Right renal cortex interstitium (tissue), 3 donors: ENCODE data around the gene POTEJ. TPM values are rescaled to one million over a fixed set of nuclear protein-coding genes. Genes with fewer than 3 reads are reported as not detected.
"Not testable (repeated sequence)": the region's sequence is repeated elsewhere in the genome, so short reads cannot be mapped to it uniquely, and the experiment has no call there.

ENCODE experiments used
- DNase-seq, 3 donors: peaks; one replicate each; pipeline ENCODE4 v3.0.0-alpha.2; 2013; ENCODE audit warnings: low read depth in 3 of 3, low spot score in 2 of 3
- polyA plus RNA-seq, 3 donors: library from polyadenylated mRNA; unstranded; fragments of 120-200 nt; gene quantifications; one replicate each; pipeline ENCODE4 v1.2.1, GENCODE V29; 2013; ENCODE audit not compliant: insufficient read length in 3 of 3

Gene POTEJ
- under 1 TPM in 2 of 3 donors, not detected in 1; 0.06 to 0.14 TPM for polyA plus RNA-seq

DNA sequence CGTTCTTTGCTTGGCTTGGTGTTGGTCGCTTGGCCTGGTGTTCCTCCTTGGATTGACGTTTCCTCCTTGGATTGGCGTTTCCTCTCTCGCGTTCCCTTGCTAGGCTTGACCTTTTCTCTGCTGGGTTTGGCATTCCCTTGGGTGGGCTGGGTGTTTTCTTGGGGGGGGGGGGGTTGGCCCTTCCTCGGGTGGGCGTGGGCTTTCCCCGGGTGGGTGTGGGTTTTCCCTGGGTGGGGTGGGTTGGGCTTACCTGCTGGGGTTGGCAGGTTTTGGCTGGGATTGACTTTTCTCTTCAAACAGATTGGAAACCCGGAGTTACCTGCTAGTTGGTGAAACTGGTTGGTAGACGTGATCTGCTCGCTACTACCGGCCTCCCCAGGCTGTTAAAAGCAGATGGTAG, at the start of gene POTEJ:
TSS of gene POTEJ (plus strand) at position 301 of the 400 bp plus-strand sequence. CDS start at position 394, 93 bp downstream.
- not testable (repeated sequence) for DNase-seq

DNA sequence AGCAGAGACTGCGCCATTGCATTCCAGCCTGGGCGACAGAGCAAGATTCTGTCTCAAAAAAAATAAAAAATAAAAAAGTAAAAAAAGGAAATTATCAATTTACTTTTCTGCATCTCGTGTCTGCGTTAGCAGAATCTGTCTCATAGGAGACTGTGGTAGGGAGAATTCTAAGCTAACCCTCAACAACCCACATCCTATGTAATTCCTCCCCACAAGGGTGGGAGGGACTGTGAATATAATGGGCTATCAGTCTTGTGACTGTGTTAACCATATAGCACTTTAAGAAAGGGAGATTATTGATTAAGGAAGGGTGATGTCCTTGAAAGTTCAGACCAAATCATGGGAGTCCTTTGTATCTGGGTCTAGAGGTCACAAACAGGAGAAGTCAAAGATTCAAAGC, 45.1 kb upstream of the POTEJ start:
- not testable (repeated sequence) for DNase-seq

DNA sequence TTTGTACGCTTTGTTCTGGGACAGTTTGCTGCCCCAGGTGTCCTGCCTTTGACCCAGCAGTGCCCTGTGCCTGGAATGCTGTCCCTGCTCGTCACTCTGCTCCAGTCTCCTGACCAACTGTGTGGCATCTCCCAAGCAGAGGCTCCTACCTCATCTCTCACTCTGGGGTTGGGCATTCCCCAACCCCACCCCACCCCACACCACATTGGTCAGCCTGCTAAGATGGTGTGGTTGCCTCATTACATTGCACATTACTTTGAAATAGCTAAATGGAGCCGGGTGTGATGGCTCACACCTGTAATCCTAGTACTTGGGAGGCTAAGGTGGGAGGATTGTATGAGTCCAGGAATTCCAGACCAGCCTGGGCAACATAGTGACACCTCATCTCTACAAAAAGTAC, 39.3 kb upstream of the POTEJ start:
- not testable (repeated sequence) for DNase-seq

DNA sequence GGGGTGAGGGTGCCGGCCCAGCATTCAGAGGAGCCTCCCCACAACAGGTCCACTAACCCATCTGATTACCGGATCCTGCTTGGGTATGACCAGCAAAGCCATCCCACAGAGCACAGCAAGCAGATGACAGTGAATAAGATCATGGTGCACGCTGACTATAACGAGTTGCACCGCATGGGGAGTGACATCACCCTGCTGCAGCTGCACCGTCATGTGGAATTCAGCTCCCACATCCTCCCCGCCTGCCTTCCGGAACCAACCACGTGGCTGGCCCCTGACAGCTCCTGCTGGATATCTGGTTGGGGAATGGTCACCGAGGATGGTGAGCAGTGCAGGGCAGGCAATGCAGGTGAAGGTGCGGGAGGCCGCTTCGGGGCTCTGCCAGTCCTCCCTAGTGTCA, 37.0 kb upstream of the POTEJ start:
- DNase-seq: not testable (repeated sequence)

DNA sequence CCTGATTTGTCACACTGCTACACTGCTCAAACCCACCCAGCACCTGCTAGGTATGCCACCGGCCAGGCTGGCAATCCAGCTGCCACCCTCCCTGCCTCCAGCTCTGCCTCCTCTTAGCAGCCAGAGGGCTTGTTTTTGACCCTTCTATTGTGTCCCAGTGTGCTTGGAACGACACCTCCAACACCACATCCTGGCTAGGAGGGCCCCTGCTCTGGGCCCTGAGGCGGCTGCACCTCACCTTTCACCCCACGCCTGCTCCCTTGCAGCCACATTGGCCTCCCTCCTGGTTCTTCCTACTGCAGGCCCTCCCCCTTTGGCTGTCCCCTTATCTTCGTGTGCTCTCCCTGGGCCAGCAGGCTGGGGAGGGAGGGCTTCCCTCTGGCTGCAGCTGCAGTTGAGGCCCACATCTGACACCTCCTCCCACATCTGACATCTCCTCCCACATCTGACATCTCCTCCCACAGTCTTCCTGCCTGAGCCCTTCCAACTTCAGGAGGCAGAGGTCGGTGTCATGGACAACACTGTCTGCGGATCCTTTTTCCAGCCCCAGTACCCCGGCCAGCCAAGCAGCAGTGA, 34.9 kb upstream of the POTEJ start:
- DNase-seq: not testable (repeated sequence)

DNA sequence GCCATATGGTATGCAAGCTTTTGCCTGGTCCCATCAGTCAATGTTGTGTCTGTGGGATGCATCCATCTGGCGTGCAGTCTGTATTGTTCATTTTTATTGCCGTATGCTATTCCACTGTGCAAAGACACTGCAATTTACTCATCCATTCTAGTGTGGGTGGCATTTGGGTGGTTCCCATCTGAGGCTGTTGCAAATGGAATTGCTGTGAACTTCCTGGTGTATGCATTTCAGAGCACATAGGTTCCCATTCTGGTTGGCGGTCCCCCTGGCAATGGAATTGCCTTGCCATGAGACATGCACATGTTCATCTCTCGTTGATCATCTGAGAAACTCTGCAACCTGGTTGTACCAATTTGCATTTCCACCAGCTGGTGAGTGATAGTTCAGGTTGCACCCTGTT, 33.7 kb upstream of the POTEJ start:
- not testable (repeated sequence) for DNase-seq

DNA sequence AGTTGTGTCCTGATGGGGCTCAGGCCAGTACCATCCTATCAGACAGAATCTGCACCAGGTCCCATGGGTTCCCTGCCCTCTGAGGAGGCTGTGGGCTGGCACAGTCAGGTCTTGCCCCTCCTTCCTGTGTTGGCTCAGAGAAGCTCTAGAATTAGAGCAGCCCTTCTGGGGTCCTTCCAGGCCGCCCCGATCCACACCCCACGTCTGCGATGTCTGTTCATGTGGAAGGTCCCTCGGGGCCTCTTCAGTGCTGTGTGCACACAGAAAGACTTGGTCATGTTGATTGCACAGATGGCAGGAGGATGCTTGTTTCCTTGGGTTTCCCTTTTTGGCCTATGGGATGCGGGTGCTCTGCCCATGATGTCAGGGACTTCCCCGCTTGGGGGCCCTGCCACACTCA, 32.1 kb upstream of the POTEJ start:
- not testable (repeated sequence) for DNase-seq

DNA sequence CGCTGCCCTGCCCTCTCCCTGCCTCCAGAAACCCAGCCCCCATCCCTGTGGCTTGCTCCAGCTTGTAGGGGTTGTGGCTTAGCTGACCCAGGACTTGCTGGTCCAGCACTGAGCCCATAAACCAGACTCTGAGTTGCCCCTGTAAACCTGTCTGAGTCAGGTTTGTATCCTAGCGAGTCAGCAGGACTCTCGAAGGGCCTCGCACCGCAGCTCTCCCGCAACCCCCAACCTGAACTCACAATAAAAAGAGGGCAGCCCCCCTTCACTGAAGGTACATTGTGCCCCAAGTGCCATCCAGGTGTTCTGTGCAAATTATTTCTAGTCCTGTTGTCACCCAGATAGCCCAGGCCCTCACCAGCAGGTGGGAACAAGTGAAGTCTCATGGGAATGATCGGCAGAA, 29.7 kb upstream of the POTEJ start:
- not testable (repeated sequence) for DNase-seq

DNA sequence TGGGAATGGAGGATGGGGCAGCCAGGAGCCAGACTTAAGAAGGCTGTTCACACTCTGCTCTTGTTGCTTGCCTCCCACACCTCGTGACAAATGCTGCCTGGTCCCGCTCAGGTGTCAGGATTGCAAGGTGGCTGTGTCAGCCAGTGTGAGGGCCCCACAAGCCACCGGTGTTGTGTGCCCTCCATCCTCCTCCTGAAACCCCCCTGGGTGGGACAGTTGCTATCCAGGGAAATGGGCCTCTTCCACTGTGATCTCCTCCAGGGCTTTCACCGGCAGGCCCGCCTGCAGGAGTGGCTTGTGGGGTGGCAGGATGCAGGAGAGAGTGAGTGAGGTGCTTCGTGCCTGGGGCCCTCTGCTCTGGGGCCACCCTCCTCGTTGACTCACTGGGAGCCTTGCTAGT, 28.3 kb upstream of the POTEJ start:
- not testable (repeated sequence) for DNase-seq

DNA sequence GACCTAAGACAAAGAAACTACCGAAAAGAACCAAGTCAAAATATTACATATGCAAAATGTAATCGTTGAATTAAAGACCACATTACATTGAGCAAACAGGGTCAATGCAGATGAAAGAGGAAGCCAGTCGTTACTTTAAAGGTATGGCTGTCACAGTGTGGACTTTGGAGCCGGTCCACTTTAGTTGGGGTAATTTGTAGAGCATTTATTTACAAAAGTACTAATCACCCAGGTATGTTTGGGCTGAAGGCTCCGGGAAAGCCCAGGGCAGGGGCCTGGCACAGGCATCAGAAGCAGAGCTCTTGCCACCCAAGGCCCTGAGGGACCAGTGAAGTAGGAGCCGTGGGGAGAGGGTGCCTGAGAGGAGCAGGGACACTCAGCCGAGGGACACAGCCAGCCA, 27.7 kb upstream of the POTEJ start:
- DNase-seq: not testable (repeated sequence)

DNA sequence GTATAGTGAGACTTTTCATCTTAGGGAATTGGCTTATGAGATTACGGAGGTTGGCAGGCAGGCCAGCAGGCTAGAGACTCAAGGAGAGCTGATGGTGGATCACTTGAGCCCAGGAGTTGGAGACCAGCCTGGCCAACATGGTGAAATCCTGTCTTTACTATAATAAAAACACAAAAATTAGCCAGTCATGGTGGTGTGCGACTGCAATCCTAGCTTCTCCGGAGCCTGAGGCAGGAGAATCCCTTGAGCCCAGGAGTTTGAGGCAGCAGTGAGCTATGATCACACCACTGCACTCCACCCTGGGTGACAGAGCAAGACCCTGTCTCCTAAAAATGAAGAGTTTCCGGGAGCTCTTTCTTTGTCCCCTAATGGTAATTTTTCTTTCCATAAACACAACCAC, 26.5 kb upstream of the POTEJ start:
- DNase-seq: not testable (repeated sequence)

DNA sequence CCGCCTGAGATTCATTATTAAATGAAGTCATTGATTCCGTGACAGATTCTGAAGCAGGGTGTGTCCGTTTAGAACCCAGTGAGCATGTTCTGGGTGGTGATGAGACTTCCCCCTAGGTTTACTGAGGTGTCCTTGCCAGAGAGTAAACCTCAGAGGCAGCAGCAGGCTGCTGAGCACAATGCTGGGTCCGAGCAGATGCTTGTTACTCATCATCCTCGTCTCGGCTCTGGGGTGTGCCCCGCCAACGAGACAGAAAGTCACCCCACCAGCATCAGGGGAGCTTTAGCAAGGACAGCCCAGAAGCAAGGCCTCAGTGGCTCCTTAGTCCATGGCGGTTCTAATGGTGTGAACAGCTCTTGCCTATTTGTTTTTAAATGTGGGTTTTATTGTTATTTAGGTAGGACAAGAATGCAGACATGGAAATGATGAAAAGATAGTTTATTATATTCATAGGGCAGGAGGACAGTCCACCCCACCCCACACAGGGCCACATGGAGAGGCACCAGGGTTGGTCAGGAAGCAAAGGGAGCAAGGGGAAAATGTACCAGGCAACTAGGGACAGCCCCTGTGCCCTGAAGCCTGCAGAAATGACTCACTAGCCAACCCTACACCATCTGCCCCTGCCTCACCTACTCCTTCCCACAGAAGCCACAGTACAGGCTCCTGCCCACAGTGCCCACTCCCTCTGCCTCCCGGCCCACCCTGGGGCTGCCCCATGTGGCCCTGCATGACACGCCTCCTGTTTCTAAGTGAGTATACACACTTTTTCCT, 22.4 kb upstream of the POTEJ start:
- not testable (repeated sequence) for DNase-seq

DNA sequence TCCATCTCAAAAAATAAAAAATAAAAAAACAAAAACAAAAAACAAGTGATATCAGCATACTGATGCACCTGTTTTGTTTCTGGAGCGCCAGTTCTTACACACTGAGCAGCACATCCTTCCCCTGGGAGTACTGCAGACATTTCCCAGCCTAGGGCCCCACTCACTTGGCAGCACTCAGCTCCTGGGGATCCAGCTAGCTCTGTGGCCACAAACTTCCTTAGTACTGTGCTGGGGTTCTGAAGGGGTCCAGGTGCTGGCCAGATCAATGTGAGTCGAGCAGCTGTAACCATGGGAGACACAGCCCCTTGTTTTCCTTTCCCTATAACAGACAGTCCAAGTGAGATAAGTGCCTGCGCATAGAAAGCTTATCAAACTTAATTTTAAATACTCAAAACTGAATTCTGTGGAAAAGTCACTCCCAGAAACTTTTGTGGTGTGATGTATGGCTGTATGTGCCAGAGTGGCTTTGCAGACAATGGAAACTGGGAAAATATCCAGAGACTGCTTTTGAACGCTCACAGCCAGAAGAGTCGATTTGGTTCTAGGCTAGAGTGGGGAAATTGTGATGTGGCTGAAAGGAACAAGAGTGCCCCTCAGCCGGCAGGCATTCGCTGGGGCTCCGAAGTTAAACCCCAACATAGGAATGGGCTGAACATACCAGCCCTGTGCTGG, 20.9 kb upstream of the POTEJ start:
- DNase-seq: not testable (repeated sequence)

DNA sequence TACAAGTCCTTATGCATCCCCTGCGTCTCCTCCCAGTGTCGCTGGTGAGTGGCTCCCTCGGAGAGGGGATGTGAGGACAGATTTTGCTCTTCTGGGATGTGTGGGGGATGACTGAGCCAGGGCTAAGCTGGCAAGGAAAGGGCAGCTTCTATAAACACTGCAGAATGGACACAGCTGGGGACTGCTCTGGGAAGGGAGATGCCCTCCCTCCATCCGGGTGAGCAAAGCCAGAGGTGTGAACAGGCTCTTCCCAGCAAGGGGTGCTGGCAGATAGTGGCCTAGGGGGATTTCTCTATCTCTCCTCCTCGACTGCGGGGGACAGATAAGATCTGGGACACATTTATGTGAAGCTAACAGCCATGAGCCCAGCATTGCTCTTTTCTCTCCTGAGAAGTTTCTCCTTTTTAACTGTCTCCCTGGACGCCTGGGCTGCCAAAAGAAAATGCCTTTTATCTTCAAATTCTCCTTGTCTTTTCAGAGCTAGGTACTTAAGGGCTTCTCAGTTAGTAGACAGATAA, 20.3 kb upstream of the POTEJ start:
- DNase-seq: not testable (repeated sequence)

DNA sequence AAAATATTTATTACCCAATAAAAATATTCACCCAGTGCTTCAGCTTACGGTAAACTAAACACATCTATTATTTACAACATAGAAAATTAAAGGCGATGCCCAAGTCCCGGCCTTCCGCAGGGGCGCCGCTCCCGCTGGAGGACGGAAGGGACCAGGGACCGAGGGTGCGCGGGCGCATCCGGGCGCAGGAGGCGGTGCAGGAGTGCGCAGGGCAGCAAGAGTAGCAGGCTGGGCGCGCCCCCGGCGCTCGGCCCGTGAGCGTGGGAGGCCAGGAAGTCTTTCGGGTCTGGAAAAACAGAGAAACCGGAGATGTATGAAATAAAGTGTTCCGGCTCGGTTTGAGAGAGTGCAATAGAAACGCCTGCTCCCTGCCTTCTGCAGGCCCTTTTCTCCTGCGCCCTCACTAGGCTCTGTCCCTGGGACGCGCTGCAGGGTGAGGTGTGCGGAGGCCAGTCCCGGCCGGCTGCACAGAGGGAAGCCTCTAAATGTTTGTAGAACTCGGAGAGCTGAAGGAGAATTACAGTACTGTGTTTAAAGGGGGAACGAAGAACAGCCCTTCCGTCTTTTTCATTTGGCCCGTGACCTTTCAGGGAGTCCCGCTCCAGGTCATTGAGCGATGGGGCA, 18.3 kb upstream of the POTEJ start:
- DNase-seq: not testable (repeated sequence)

DNA sequence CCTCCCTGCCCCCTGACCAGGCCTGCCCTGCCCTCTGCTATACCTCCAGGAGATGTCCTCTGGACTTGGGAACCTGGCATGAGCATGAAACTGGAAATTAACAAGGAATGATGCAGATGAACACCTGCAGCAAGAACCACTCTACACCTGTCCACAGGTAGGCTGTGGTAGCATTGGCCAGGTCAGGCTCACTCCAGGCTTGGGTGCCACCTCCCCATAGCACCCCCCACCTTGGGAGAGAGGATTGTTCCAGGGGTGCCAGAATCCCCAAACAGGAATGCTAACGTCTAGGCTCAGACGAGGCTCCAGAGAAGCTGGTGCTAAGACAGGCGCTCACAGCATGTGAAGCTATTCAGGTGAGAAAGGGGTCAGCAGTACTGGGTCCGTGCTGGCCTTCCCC, 17.2 kb upstream of the POTEJ start:
- not testable (repeated sequence) for DNase-seq

DNA sequence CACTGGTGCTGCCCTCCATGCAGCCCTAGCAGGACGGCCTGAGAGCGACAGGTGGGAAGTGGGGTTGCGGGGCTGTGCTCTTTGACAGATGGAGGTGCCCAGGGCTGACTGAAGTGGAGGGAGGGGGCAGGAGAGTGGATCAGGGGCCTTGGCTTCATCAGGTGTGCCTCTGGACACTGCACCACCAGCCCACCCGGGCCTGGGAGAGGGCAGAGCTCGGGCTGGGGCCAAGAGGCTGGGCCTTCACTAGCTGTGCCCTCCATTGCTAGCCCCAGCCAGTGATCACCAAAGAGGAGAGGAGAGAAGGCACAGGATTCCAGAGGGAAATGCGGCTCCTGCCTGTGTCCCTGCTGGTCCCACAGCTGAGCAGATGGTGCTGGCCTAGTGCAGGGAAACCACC, 14.5 kb upstream of the POTEJ start:
- DNase-seq: not testable (repeated sequence)

DNA sequence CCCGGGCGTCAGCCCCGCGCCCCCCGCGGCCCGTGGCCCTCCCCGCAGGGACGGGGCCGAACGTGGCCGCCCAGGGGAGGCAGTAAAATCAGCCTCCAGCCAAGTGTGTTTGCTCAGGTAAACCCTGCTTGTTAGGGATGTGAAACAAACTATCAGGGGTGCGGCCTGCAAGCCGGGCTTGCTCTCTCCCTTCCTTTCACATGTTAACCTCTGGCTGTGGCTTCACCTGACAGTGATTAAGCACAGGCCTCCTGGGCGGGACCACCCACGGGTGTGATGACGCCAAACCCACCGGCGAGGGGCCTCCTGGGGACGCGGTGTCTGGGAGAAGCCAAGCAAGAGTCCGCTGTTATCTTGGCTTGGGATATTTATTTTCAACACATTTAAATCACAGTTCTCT, 13.2 kb upstream of the POTEJ start:
- DNase-seq: not testable (repeated sequence)

DNA sequence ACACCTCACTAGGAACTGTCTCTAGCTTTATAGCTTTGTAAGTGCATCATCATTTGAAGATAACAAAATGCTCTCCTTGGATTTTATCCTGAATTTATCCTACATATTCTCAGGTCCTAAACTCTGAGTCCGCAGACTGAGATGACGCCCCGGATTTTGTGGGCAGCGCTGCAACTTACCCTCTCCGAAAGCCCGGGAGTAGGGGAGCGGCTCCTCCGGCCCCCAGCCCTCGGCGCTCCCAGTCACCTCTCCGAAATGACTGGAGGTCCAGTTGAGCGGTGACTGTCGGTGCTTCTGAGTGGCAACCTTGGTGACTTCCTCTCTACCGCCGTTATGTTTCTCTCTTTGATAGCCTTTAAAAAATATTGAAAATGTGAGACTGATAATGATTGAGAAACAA, 12.8 kb upstream of the POTEJ start:
- not testable (repeated sequence) for DNase-seq

DNA sequence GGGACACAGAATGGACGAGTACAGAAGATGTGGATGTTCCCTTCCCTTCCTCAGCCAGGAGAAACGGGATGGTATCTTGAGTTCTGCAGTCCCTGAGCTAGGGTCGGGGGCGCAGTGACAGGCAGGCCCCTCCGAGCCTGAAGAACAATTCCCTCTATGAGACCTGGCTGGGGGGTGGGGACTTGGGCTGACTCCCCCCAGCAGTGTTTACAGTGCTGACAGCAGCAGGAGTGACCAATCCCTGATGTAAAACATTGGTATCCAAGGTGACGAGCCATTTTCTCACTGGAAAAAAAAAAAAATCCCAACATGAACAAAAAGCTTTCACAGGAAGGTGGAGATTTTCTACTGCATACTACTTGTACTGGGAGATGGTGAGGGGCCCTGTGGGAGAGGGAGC, 11.8 kb upstream of the POTEJ start, which contains the start of gene CFC1:
TSS of gene CFC1 (minus strand) at position 183 of the 400 bp plus-strand sequence. CDS start 288 bp downstream, outside the sequence.
- not testable (repeated sequence) for DNase-seq

DNA sequence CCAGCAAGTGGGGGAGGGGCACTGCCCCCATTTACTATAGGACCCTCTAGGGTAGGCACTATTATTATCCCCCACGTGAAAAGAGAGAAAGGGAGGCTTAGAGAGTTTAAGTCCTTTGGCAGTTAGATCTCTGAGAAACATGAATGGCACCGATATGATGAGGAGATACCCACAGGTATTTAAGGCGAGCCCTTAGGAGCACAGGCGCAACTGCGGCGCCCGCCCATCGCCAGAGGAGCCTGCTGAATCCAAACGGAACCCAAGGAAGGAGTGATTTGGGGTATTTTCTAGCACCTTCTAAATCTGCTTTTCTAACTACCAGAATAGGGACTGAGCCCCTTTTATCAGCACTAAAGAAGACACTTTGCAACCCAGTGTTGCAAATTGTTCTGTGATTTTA, 11.3 kb upstream of the POTEJ start:
- not testable (repeated sequence) for DNase-seq
